Testis (tissue), 5 donors: ENCODE data around the gene ACTR1A. TPM values are rescaled to one million over a fixed set of nuclear protein-coding genes. Genes with fewer than 3 reads are reported as not detected.

Experiments
- DNase-seq: peaks from one replicate; pipeline ENCODE4 v3.0.0-alpha.2; 2019
- H3K27ac ChIP-seq, 2 donors: fragments of 200-600 bp; sonication (generic); one replicate each; pipeline ENCODE4 v1.5.1; 2019
- H3K27me3 ChIP-seq: fragments of 200-600 bp; sonication (generic); one replicate; pipeline ENCODE4 v1.5.1; 2019
- H3K36me3 ChIP-seq: fragments of 200-600 bp; sonication (generic); one replicate; pipeline ENCODE4 v1.5.1; 2017; ENCODE audit warnings: low read depth; ENCODE audit errors: missing control alignments
- H3K4me1 ChIP-seq: fragments of 200-600 bp; sonication (generic); one replicate; pipeline ENCODE4 v1.5.1; 2019
- H3K4me3 ChIP-seq, 2 donors: fragments of 200-600 bp; sonication (generic); one replicate each; pipeline ENCODE4 v1.5.1; 2017 to 2019
- H3K9me3 ChIP-seq: fragments of 200-600 bp; sonication (generic); one replicate; pipeline ENCODE4 v1.5.1; 2017
- CTCF ChIP-seq, 3 experiments: fragments of 450-650 bp in 2 of 3; fragments of 200-600 bp in 1 of 3; sonication (generic) in 1 of 3; IDR thresholded peaks; one replicate each; pipeline ENCODE4 v1.5.1; 2016 to 2019; ENCODE audit warnings: antibody characterized with exemption in 3 of 3, mild to moderate bottlenecking in 2 of 3, moderate library complexity in 1 of 3
- POLR2A ChIP-seq: fragments of 450-650 bp; IDR thresholded peaks from one replicate; pipeline ENCODE4 v1.6.1; 2017; ENCODE audit warnings: antibody characterized with exemption, mild to moderate bottlenecking, moderate library complexity
- WGBS, 2 donors: methylation state at CpG; one replicate each; pipeline ENCODE4 v1.1.5; 2018; 5-methylcytosine and 5-hydroxymethylcytosine counted together
- intact Hi-C: fragments of 100-400 bp; cut with DNase I; formaldehyde crosslinking; loops from one replicate; pipeline ENCODE4 v1.15.1; 2023; ENCODE audit warnings: low total_unique reads
- long read RNA-seq, 2 donors: transcript quantifications; one replicate each; lab custom pipeline, GENCODE V29; 2026
- polyA plus RNA-seq: library from polyadenylated mRNA; stranded (reverse); fragments of 350-450 nt; fragmentation: Illumina TruSeq; extraction: RNeasy Lipid Tissue Mini Kit (QIAGEN cat#74804); gene quantifications from one replicate; pipeline ENCODE4 v1.2.3, GENCODE V29; 2014; ENCODE audit warnings: low read depth, low replicate concordance; ENCODE audit not compliant: insufficient read depth
- total RNA-seq, 2 donors: library from RNA; depleted of rRNA; stranded (reverse); fragments of >200 nt; gene quantifications; one replicate each; pipeline ENCODE4 v1.2.3, GENCODE V29; 2016

ACTR1A gene
- total RNA-seq (10 to 100 TPM; 97.6 to 97.7 TPM), polyA plus RNA-seq (126 TPM)
- long read RNA-seq, donor 1, transcript ACTR1A-201 (11 exons, 2,829 nt), result major isoform, 22 of 40 reads
- long read RNA-seq, donor 1, partial matches to known transcripts, result 15 of 40 reads
- long read RNA-seq, donor 1, other reads (novel, unspliced or antisense), result 0 of 40 reads
- long read RNA-seq, donor 2, transcript ACTR1A-201 (11 exons, 2,829 nt), result major isoform, 25 of 25 reads
- long read RNA-seq, donor 2, partial matches to known transcripts, result 0 of 25 reads
- long read RNA-seq, donor 2, other reads (novel, unspliced or antisense), result 0 of 25 reads

DNA sequence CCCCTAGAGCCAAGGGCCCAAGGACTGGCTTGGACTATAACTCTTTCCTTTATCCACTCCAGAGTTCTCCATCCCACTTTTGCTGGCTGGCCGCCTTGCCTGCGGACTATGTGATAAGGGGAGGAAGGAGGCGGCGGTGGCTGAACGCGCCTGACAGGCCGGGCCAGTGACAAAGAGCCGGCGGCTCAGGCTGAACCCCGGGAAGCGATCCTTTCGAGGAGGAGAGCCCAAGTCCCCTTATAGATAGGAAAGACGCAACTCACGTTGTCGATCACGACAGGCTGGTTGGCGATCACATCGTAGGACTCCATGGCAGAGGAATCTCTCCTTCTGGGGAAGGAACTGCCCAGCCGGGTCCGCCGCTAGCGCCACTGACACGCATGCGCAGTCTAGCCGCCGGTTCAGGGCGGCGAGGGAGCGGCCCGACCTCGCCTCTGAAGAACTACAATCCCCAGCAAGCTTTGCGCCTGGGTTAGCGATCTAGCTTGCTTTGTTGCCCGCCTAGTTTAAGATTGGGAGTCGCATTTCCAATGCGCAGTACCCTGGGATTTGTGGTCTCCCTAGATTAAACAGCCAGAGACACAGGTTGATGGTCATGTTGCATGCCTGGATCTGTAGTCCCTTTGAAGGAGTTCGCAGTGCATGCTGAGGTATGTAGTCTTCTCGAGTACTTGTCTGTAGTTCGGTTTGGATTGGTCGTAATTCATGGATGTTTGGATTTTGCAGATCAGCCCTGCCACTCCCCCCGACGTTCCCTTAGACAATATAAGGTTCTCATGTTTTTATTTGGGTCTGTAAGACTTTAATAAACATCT lies at the start of gene ACTR1A:
ACTR1A (minus strand) TSS at position 376 of the 815 bp plus-strand sequence; CDS start at position 311, 65 bp downstream.
- 0% methylated on average over 13 to 42 of the region's 42 CpGs for WGBS, 2 donors
- Histone ChIP-seq H3K36me3 (no peaks in the 10 kb centered on the region), H3K27ac (peak within 1 kb of the TSS; percentile 94 to 96), H3K4me3 (peak within 1 kb of the TSS; percentile 95 to 98), H3K9me3 (no peaks in the 10 kb centered on the region), H3K4me1 (peaks cover 18% of the 10 kb centered on the region), H3K27me3 (no peaks in the 10 kb centered on the region)
- peak; percentile 98 for DNase-seq
- intact Hi-C loops, result loop anchor here (5.0 to 10.0 kb wide), 2 partner anchors 80 to 142 kb away; partner anchors contain the start of gene TRIM8
- TF ChIP-seq POLR2A, result peak; percentile 56
- no peak for TF ChIP-seq CTCF (IDR thresholded peaks at IDR 0.05)

DNA sequence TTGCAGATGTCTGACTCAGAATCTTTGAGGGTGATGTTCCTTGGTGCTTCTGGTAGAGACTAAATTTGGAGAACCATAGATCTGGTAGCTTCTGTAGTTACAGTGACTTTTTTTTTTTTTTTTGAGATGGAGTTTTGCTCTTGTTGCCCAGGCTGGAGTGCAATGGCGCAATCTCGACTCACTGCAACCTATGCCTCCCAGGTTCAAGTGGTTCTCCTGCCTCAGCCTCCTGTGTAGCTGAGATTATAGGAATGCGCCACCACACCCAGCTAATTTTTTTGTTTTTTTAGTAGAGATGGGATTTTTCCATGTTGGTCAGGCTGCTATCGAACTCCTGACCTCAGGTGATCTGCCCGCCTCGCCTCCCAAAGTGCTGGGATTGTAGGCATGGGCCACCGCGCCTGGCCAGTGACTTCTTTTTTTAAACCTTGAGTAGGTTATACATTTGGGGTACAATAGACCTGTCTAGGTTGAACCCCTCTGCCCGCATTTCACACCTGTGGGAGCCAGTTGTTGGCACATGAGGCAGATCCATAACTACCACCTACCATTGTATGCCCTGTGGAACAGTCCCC lies 48.2 kb upstream of the ACTR1A start:
- H3K27me3 ChIP-seq, result no peaks in the 10 kb centered on the region
- no peak overlapping the region for H3K27ac ChIP-seq
- H3K9me3 ChIP-seq, result no peaks in the 10 kb centered on the region
- intact Hi-C loops, result no loop called here
- WGBS, 2 donors, result 98 to 100% methylated on average over 9 of the region's 9 CpGs
- TF ChIP-seq POLR2A (no peak), CTCF (IDR thresholded peaks at IDR 0.05) (no peak)
- peaks cover 8% of the 10 kb centered on the region for H3K4me1 ChIP-seq
- no peaks in the 10 kb centered on the region for H3K36me3 ChIP-seq
- H3K4me3 ChIP-seq, result no peak overlapping the region
- no peak for DNase-seq

- peaks cover 8% of the 10 kb centered on the region for H3K4me1 ChIP-seq
- intact Hi-C loops, result no loop called here
- DNase-seq, result no peak
- no peak overlapping the region for H3K4me3 ChIP-seq
- H3K27ac ChIP-seq, result no peak overlapping the region
- H3K27me3 ChIP-seq, result no peaks in the 10 kb centered on the region
- H3K9me3 ChIP-seq, result no peaks in the 10 kb centered on the region
- WGBS, 2 donors, result 56 to 67% methylated on average over 1 of the region's 1 CpG
- TF ChIP-seq POLR2A, result no peak
- no peak for TF ChIP-seq CTCF (IDR thresholded peaks at IDR 0.05)
- H3K36me3 ChIP-seq, result no peaks in the 10 kb centered on the region
Measured at GRCh38 chr10:102549549-102549948, 47.0 kb upstream of the ACTR1A start.

GRCh38 chr10:102546606-102547320 lies 44.3 kb upstream of the ACTR1A start:
- Histone ChIP-seq H3K4me3 (no peak overlapping the region), H3K27ac (no peak overlapping the region), H3K9me3 (no peaks in the 10 kb centered on the region), H3K4me1 (peaks cover 8% of the 10 kb centered on the region), H3K36me3 (no peaks in the 10 kb centered on the region), H3K27me3 (no peaks in the 10 kb centered on the region)
- no peak for DNase-seq
- intact Hi-C loops, result no loop called here
- TF ChIP-seq POLR2A (no peak), CTCF (IDR thresholded peaks at IDR 0.05) (no peak)
- 52 to 69% methylated on average over 8 to 12 of the region's 12 CpGs for WGBS, 2 donors
